ENCODE measurements around the gene TMPRSS11F. TPM values are rescaled to one million over a fixed set of nuclear protein-coding genes. Genes with fewer than 3 reads are reported as not detected.

Gene TMPRSS11F
- total and polyA plus RNA-seq, 2 donors (not counting 1 experiment from before 2014, with no cell fraction given) = not detected

DNA sequence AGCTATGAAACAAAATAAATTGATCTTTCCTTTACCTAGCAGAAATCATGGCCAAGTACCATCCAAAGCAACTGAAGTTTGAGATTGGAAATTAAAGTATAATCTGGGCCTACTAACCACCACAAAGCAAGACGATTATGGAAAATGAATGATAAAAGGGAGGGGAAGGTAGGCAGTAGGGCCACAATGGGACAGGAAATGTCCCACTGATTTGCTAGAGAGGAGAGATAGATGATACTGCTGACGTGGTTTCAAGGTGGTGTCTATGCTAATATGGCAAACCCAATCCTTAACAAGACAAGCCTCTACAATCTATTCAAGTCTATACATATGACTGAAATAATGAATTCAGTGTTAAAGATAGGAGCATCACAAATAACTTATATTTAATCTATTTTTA is 6.1 kb downstream of the TMPRSS11F start:
- no peak overlapping the region for H3K27ac Mint-ChIP-seq
- no peaks in the 10 kb centered on the region for H3K9me3 ChIP-seq (ENCODE audit: control extremely low read depth in 1 of 3, control insufficient read depth in 2 of 3, insufficient read depth in 1 of 3, low read length in 2 of 3)
- H3K27me3 Mint-ChIP-seq = no peaks in the 10 kb centered on the region
- 100% methylated on average over 1 of the region's 2 CpGs for WGBS (ENCODE audit: insufficient coverage)
- no peaks in the 10 kb centered on the region for H3K4me1 Mint-ChIP-seq
- H3K4me1 ChIP-seq (ENCODE audit: control insufficient read depth in 2 of 2, insufficient read depth in 2 of 2, low read length in 2 of 2) = no peaks in the 10 kb centered on the region
- no peaks in the 10 kb centered on the region for H3K9me3 Mint-ChIP-seq (ENCODE audit: insufficient read depth)
- ATAC-seq (ENCODE audit: low read depth) (no peak), DNase-seq (no peak)
- no peak overlapping the region for H3K4me3 Mint-ChIP-seq
- TF ChIP-seq EZH2 (IDR thresholded peaks at IDR 0.05; ENCODE audit: borderline replicate concordance, insufficient read depth, low read depth, low read length, poor library complexity, severe bottlenecking) = no peak
- TF ChIP-seq, protein P1, sequence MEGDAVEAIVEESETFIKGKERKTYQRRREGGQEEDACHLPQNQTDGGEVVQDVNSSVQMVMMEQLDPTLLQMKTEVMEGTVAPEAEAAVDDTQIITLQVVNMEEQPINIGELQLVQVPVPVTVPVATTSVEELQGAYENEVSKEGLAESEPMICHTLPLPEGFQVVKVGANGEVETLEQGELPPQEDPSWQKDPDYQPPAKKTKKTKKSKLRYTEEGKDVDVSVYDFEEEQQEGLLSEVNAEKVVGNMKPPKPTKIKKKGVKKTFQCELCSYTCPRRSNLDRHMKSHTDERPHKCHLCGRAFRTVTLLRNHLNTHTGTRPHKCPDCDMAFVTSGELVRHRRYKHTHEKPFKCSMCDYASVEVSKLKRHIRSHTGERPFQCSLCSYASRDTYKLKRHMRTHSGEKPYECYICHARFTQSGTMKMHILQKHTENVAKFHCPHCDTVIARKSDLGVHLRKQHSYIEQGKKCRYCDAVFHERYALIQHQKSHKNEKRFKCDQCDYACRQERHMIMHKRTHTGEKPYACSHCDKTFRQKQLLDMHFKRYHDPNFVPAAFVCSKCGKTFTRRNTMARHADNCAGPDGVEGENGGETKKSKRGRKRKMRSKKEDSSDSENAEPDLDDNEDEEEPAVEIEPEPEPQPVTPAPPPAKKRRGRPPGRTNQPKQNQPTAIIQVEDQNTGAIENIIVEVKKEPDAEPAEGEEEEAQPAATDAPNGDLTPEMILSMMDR (IDR thresholded peaks at IDR 0.05) = no peak
- POLR2A ChIA-PET = no interaction called here
- H4K20me1 ChIP-seq (ENCODE audit: control insufficient read depth, insufficient read depth, low read length, poor library complexity, severe bottlenecking) = no peaks in the 10 kb centered on the region
- H3K36me3 ChIP-seq (replicated peaks in 1 of 2; ENCODE audit: control extremely low read depth in 1 of 2, control insufficient read depth in 1 of 2, extremely low read depth in 1 of 2, insufficient read depth in 2 of 2, low read length in 1 of 2) = no peaks in the 10 kb centered on the region
- no peaks in the 10 kb centered on the region for H3K79me2 ChIP-seq (ENCODE audit: control insufficient read depth, insufficient read depth, low read length)
- no peak overlapping the region for H3K4me2 ChIP-seq (replicated peaks; ENCODE audit: low read depth, low read length, poor library complexity, severe bottlenecking)
- H2AFZ ChIP-seq (ENCODE audit: insufficient read depth, low read depth, low read length, poor library complexity, severe bottlenecking) = no peak overlapping the region
- H3K27me3 ChIP-seq (replicated peaks in 1 of 4; ENCODE audit: control extremely low read depth in 1 of 4, control insufficient read depth in 3 of 4, insufficient read depth in 4 of 4, low read length in 3 of 4) = no peaks in the 10 kb centered on the region
- CTCF ChIA-PET = no interaction called here
- no peak overlapping the region for H3K27ac ChIP-seq (ENCODE audit: low read length in 2 of 2)
- H3K4me3 ChIP-seq (ENCODE audit: control extremely low read depth in 1 of 5, extremely low read depth in 1 of 5, insufficient read depth in 1 of 5, low read depth in 2 of 5, low read length in 4 of 5) = no peak overlapping the region
- intact Hi-C loops (cut with micrococcal nuclease) = no loop called here
- no peak overlapping the region for H3K9ac ChIP-seq (ENCODE audit: low read length)

DNA sequence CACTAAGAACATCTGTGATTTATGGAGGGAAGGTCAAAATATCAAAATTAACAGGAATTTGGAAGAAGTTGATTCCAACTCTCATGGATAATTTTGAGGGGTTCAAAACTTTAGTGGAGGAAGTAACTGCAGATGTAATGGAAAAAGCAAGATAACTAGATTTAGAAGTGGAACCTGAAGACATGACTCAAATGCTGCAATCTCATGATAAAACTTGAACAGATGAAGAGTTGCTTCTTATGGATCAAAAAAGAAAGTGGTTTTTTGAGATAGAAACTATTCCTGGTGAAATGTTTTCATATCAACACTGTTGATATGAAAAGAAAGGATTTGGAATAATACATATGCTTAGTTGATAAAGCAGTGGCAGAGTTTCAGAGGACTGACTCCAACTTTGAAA is 9.7 kb downstream of the TMPRSS11F start:
- H3K27ac ChIP-seq (ENCODE audit: low read length in 2 of 2) = no peak overlapping the region
- no peaks in the 10 kb centered on the region for H3K9me3 ChIP-seq (ENCODE audit: control extremely low read depth in 1 of 3, control insufficient read depth in 2 of 3, insufficient read depth in 1 of 3, low read length in 2 of 3)
- H3K27ac Mint-ChIP-seq = no peak overlapping the region
- no peaks in the 10 kb centered on the region for H3K27me3 ChIP-seq (replicated peaks in 1 of 4; ENCODE audit: control extremely low read depth in 1 of 4, control insufficient read depth in 3 of 4, insufficient read depth in 4 of 4, low read length in 3 of 4)
- H3K9ac ChIP-seq (ENCODE audit: low read length) = no peak overlapping the region
- no peak overlapping the region for H3K4me3 Mint-ChIP-seq
- H2AFZ ChIP-seq (ENCODE audit: insufficient read depth, low read depth, low read length, poor library complexity, severe bottlenecking) = no peak overlapping the region
- H3K4me2 ChIP-seq (replicated peaks; ENCODE audit: low read depth, low read length, poor library complexity, severe bottlenecking) = no peak overlapping the region
- no peak for DNase-seq
- no peaks in the 10 kb centered on the region for H3K4me1 Mint-ChIP-seq
- H3K79me2 ChIP-seq (ENCODE audit: control insufficient read depth, insufficient read depth, low read length) = no peaks in the 10 kb centered on the region
- no peak for ATAC-seq (ENCODE audit: low read depth)
- H3K9me3 Mint-ChIP-seq (ENCODE audit: insufficient read depth) = peaks cover 8% of the 10 kb centered on the region
- H3K36me3 ChIP-seq (replicated peaks in 1 of 2; ENCODE audit: control extremely low read depth in 1 of 2, control insufficient read depth in 1 of 2, extremely low read depth in 1 of 2, insufficient read depth in 2 of 2, low read length in 1 of 2) = no peaks in the 10 kb centered on the region
- no peak overlapping the region for H3K4me3 ChIP-seq (ENCODE audit: control extremely low read depth in 1 of 5, extremely low read depth in 1 of 5, insufficient read depth in 1 of 5, low read depth in 2 of 5, low read length in 4 of 5)
- POLR2A ChIA-PET = no interaction called here
- no peak for TF ChIP-seq EZH2 (IDR thresholded peaks at IDR 0.05; ENCODE audit: borderline replicate concordance, insufficient read depth, low read depth, low read length, poor library complexity, severe bottlenecking)
- TF ChIP-seq, protein P1 (IDR thresholded peaks at IDR 0.05) = no peak
- H3K27me3 Mint-ChIP-seq = no peaks in the 10 kb centered on the region
- H3K4me1 ChIP-seq (ENCODE audit: control insufficient read depth in 2 of 2, insufficient read depth in 2 of 2, low read length in 2 of 2) = no peaks in the 10 kb centered on the region
- no peaks in the 10 kb centered on the region for H4K20me1 ChIP-seq (ENCODE audit: control insufficient read depth, insufficient read depth, low read length, poor library complexity, severe bottlenecking)
- CTCF ChIA-PET = no interaction called here
- intact Hi-C loops (cut with micrococcal nuclease) = no loop called here
